ENCODE data around the gene CHST13. TPM values are rescaled to one million over a fixed set of nuclear protein-coding genes. Genes with fewer than 3 reads are reported as not detected.

CHST13 gene
- total and polyA plus RNA-seq, 2 of the 4 experiments (the other 2 are of a cell fraction) = not detected

- CTCF ChIA-PET = no interaction called here
- Histone ChIP-seq H2AK5ac (ENCODE audit: low read depth, low read length) (no peak overlapping the region), H2BK20ac (ENCODE audit: low read depth, low read length) (no peak overlapping the region), H3K9ac (ENCODE audit: low read depth, low read length) (no peak overlapping the region), H3K36me3 (ENCODE audit: control insufficient read depth, insufficient read depth, low read length) (no peaks in the 10 kb centered on the region), H4K5ac (ENCODE audit: low read depth, low read length) (no peak overlapping the region), H4K8ac (ENCODE audit: low read depth in 2 of 2, low read length in 2 of 2) (no peak overlapping the region), H3K4me1 (ENCODE audit: control insufficient read depth, insufficient read depth, low read length) (peaks cover 6% of the 10 kb centered on the region), H3K56ac (ENCODE audit: extremely low read depth, insufficient read depth, low read length) (no peak overlapping the region), H2AFZ (replicated peaks; ENCODE audit: low read length, poor library complexity) (no peak overlapping the region), H3K4me3 (ENCODE audit: insufficient read depth, low read depth, low read length) (no peak overlapping the region), H3K27ac (ENCODE audit: insufficient read depth, low read length) (no peak overlapping the region), H3K9me1 (ENCODE audit: insufficient read depth, low read length) (peaks cover 12% of the 10 kb centered on the region), H4K91ac (ENCODE audit: insufficient read depth, low read depth, low read length) (no peak overlapping the region), H2AK9ac (replicated peaks; ENCODE audit: low read depth, low read length, poor library complexity) (no peak overlapping the region), H3K4ac (ENCODE audit: low read depth, low read length) (no peak overlapping the region), H3K9me3 (ENCODE audit: control insufficient read depth, insufficient read depth, low read length) (no peaks in the 10 kb centered on the region; the same call in 1 of the 2 replicates), H2BK15ac (ENCODE audit: low read depth, low read length) (no peak overlapping the region), H3K23ac (ENCODE audit: low read depth, low read length) (no peak overlapping the region), H2BK120ac (ENCODE audit: low read depth, low read length) (no peak overlapping the region), H3K4me2 (ENCODE audit: low read depth, low read length) (no peak overlapping the region), H3K18ac (ENCODE audit: low read depth, low read length) (no peak overlapping the region), H3K14ac (replicated peaks; ENCODE audit: low read depth, low read length) (no peak overlapping the region), H4K20me1 (ENCODE audit: insufficient read depth, low read length) (no peaks in the 10 kb centered on the region), H2BK5ac (ENCODE audit: low read depth, low read length, poor library complexity, severe bottlenecking) (no peak overlapping the region), H3K27me3 (ENCODE audit: control insufficient read depth, insufficient read depth, low read length) (peaks cover 40% of the 10 kb centered on the region), H3K79me1 (ENCODE audit: low read depth in 1 of 2, low read length in 2 of 2) (no peaks in the 10 kb centered on the region)
- dilution Hi-C loops (cut with HindIII; ENCODE audit: low sequenced_read_pairs, unreplicated experiment) = no loop called here
- POLR2A ChIA-PET (ENCODE audit: unreplicated experiment) = interaction anchor here (0.5 kb wide), 1 partner anchor 593 kb away, joined by 5 read pairs; no protein-coding TSS in a partner anchor
- no TSS peak for BruUV-seq (replicated peaks)
- DNase-seq = no peak
- 82% methylated on average over 19 of the region's 57 CpGs; no CpG with 5 or more reads in 1 of the 2 experiments for WGBS, 2 experiments (ENCODE audit: extremely low coverage in 2 of 2, insufficient read length in 1 of 2)
- ATAC-seq (ENCODE audit: low read depth) = no peak
- in situ Hi-C loops (cut with MboI; ENCODE audit: low sequenced_read_pairs) = no loop called here
- TF ChIP-seq RFX5 (IDR thresholded peaks at IDR 0.05; ENCODE audit: low read depth, low read length) (no peak), FOS (IDR thresholded peaks at IDR 0.05; ENCODE audit: low read depth, low read length) (no peak), SMC3 (IDR thresholded peaks at IDR 0.05; ENCODE audit: low read depth, low read length) (no peak), CHD1 (IDR thresholded peaks at IDR 0.05; ENCODE audit: low read depth, low read length) (no peak), MAZ (IDR thresholded peaks at IDR 0.05; ENCODE audit: borderline replicate concordance, low read depth, low read length) (no peak), BHLHE40 (IDR thresholded peaks at IDR 0.05; ENCODE audit: low read depth, low read length) (no peak), RAD21 (IDR thresholded peaks at IDR 0.05; ENCODE audit: low read length) (no peak), CEBPB (IDR thresholded peaks at IDR 0.05; ENCODE audit: low read depth, low read length) (no peak), NFE2L2 (IDR thresholded peaks at IDR 0.05; ENCODE audit: low read depth, low read length) (no peak), MXI1 (IDR thresholded peaks at IDR 0.05; ENCODE audit: borderline replicate concordance, low read depth, low read length) (no peak), POLR2A (IDR thresholded peaks at IDR 0.05; ENCODE audit: low read depth, low read length) (no peak), USF2 (IDR thresholded peaks at IDR 0.05; ENCODE audit: low read depth, low read length) (no peak)
- TF ChIP-seq, protein P1, sequence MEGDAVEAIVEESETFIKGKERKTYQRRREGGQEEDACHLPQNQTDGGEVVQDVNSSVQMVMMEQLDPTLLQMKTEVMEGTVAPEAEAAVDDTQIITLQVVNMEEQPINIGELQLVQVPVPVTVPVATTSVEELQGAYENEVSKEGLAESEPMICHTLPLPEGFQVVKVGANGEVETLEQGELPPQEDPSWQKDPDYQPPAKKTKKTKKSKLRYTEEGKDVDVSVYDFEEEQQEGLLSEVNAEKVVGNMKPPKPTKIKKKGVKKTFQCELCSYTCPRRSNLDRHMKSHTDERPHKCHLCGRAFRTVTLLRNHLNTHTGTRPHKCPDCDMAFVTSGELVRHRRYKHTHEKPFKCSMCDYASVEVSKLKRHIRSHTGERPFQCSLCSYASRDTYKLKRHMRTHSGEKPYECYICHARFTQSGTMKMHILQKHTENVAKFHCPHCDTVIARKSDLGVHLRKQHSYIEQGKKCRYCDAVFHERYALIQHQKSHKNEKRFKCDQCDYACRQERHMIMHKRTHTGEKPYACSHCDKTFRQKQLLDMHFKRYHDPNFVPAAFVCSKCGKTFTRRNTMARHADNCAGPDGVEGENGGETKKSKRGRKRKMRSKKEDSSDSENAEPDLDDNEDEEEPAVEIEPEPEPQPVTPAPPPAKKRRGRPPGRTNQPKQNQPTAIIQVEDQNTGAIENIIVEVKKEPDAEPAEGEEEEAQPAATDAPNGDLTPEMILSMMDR (conservative IDR thresholded peaks at IDR 0.05; ENCODE audit: low read depth, low read length) = no peak
- TF ChIP-seq, protein P2, sequence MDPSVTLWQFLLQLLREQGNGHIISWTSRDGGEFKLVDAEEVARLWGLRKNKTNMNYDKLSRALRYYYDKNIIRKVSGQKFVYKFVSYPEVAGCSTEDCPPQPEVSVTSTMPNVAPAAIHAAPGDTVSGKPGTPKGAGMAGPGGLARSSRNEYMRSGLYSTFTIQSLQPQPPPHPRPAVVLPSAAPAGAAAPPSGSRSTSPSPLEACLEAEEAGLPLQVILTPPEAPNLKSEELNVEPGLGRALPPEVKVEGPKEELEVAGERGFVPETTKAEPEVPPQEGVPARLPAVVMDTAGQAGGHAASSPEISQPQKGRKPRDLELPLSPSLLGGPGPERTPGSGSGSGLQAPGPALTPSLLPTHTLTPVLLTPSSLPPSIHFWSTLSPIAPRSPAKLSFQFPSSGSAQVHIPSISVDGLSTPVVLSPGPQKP (IDR thresholded peaks at IDR 0.05; ENCODE audit: borderline replicate concordance, low read depth, low read length) = no peak
- intact Hi-C loops (cut with micrococcal nuclease) = no loop called here
Observed at GRCh38 chr3:126542340-126543241, 18.6 kb downstream of the CHST13 start.
